Measurements from ENCODE around the gene CHRDL1. TPM values are rescaled to one million over a fixed set of nuclear protein-coding genes. Genes with fewer than 3 reads are reported as not detected.

CHRDL1 gene
- total and polyA plus RNA-seq, 2 of the 13 experiments (the other 11 are each of a cell fraction or from before 2014, with no cell fraction given) = not detected

- FAIRE-seq (no peak), ATAC-seq (no peak), DNase-seq (ENCODE audit: low spot score) (no peak)
- TF ChIP-seq HOMEZ (CRISPR knock-in tag; IDR thresholded peaks at IDR 0.05; ENCODE audit: low read depth) = no peak
- TF ChIP-seq ZNF367 (CRISPR knock-in tag; IDR thresholded peaks at IDR 0.05; ENCODE audit: borderline replicate concordance) = no peak
- TF ChIP-seq CREBL2 (CRISPR knock-in tag; IDR thresholded peaks at IDR 0.05; ENCODE audit: borderline replicate concordance) = no peak
- TF ChIP-seq AGO2 (optimal IDR thresholded peaks at IDR 0.05; ENCODE audit: low read depth, low read length) = no peak
- no peak for TF ChIP-seq PCBP2 (optimal IDR thresholded peaks at IDR 0.05; ENCODE audit: low read depth, low read length, poor library complexity, severe bottlenecking)
- TF ChIP-seq ZNF251 (CRISPR knock-in tag; IDR thresholded peaks at IDR 0.05) = no peak
- TF ChIP-seq SIN3B (IDR thresholded peaks at IDR 0.05; ENCODE audit: low read length) = no peak
- no peak for TF ChIP-seq ATF6 (CRISPR knock-in tag; conservative IDR thresholded peaks at IDR 0.05)
- no peak for TF ChIP-seq ZSCAN30 (CRISPR knock-in tag; IDR thresholded peaks at IDR 0.05)
- no peak for TF ChIP-seq TFE3 (CRISPR knock-in tag; IDR thresholded peaks at IDR 0.05)
- no peak for TF ChIP-seq HNF4G (IDR thresholded peaks at IDR 0.05; ENCODE audit: borderline replicate concordance, low read depth, low read length)
- TF ChIP-seq HNF4G (CRISPR knock-in tag; IDR thresholded peaks at IDR 0.05; ENCODE audit: borderline replicate concordance, low read depth) = no peak
- no peak for TF ChIP-seq HNRNPLL (IDR thresholded peaks at IDR 0.05; ENCODE audit: low read depth, low read length, poor library complexity, severe bottlenecking)
- TF ChIP-seq ZNF770 (CRISPR knock-in tag; IDR thresholded peaks at IDR 0.05) = no peak
- TF ChIP-seq NONO (IDR thresholded peaks at IDR 0.05) = no peak
- no peak for TF ChIP-seq NONO (CRISPR knock-in tag; conservative IDR thresholded peaks at IDR 0.05)
- H3K9me3 ChIP-seq (ENCODE audit: low read length) = no peaks in the 10 kb centered on the region
- H2AFZ ChIP-seq (ENCODE audit: low read length) = no peak overlapping the region
- peaks cover 0 to 3% of the 10 kb centered on the region in 2 experiments; a peak in 1 of 5 replicates for H3K27me3 ChIP-seq (ENCODE audit: control insufficient read depth in 1 of 2, insufficient read depth in 2 of 2, low read length in 2 of 2)
- no peak overlapping the region for H3K4me2 ChIP-seq (ENCODE audit: low read depth, low read length)
- ChIA-PET CTCF (ENCODE audit: low intra/inter-chr PET ratio, low total read pairs) (no interaction called here), POLR2A (no interaction called here)
- H3K4me1 ChIP-seq (ENCODE audit: insufficient read depth, low read length) = no peaks in the 10 kb centered on the region
- no peak overlapping the region for H3K9ac ChIP-seq (ENCODE audit: insufficient read depth, low read depth, low read length)
- H3K79me2 ChIP-seq (ENCODE audit: insufficient read depth, low read length) = no peaks in the 10 kb centered on the region
- H3K36me3 ChIP-seq (replicated peaks in 1 of 2; ENCODE audit: control insufficient read depth in 1 of 2, insufficient read depth in 2 of 2, low read length in 2 of 2) = no peaks in the 10 kb centered on the region
- no peak overlapping the region for H3K4me3 ChIP-seq (replicated peaks in 1 of 3; ENCODE audit: insufficient read depth in 1 of 3, low read depth in 2 of 3, low read length in 3 of 3)
- H4K20me1 ChIP-seq (ENCODE audit: insufficient read depth, low read length) = no peaks in the 10 kb centered on the region
- in situ Hi-C loops (cut with HindIII; ENCODE audit: extremely low pct_ligation_motif_present, low pct_unique_long_range_greater_than_20kb) = no loop called here
- H3K27ac ChIP-seq (ENCODE audit: extremely low read length, insufficient read depth, low read length) = no peak overlapping the region
- 56% methylated on average over 3 of the region's 3 CpGs for WGBS (ENCODE audit: low lambda C conversion rate)
- intact Hi-C loops (cut with micrococcal nuclease; ENCODE audit: unreplicated experiment) = no loop called here
- BruUV-seq (replicated peaks) = no TSS peak
These were observed 40.0 kb downstream of the CHRDL1 start for GRCh38 chrX:110755611-110756010.
